HUES6 (cell line): Measurements from ENCODE around the gene UGT1A6.

ENCODE experiments used
- H3K27ac ChIP-seq: 2 replicates; pipeline ENCODE4 v1.7.0; 2013; ENCODE audit warnings: low read depth, mild to moderate bottlenecking, low read length, inconsistent platforms
- H3K27me3 ChIP-seq: 2 replicates; pipeline ENCODE4 v1.6.1; 2013; ENCODE audit warnings: low read length; ENCODE audit not compliant: control insufficient read depth, insufficient read depth
- H3K36me3 ChIP-seq: 2 replicates; pipeline ENCODE4 v1.6.1; 2013; ENCODE audit warnings: low read length; ENCODE audit not compliant: control insufficient read depth, insufficient read depth
- H3K4me1 ChIP-seq: 2 replicates; pipeline ENCODE4 v1.6.1; 2013; ENCODE audit warnings: low read length; ENCODE audit not compliant: control insufficient read depth, insufficient read depth
- H3K4me3 ChIP-seq: 2 replicates; pipeline ENCODE4 v1.5.1; 2013; ENCODE audit warnings: low read depth, low read length
- H3K9ac ChIP-seq: one replicate; pipeline ENCODE4 v1.6.1; 2013; ENCODE audit warnings: mild to moderate bottlenecking, low read length
- H3K9me3 ChIP-seq: 2 replicates; pipeline ENCODE4 v1.6.1; 2013; ENCODE audit warnings: low read depth, low read length; ENCODE audit not compliant: control insufficient read depth, insufficient read depth

The UGT1A6 gene

GRCh38 chr2:233772583-233772982, 79.9 kb downstream of the UGT1A6 start:
- no peaks in the 10 kb centered on the region for H3K36me3 ChIP-seq
- H3K27me3 ChIP-seq: no peaks in the 10 kb centered on the region
- H3K4me3 ChIP-seq: no peak overlapping the region
- H3K27ac ChIP-seq: no peak overlapping the region
- no peak overlapping the region for H3K9ac ChIP-seq
- peaks cover 14% of the 10 kb centered on the region for H3K9me3 ChIP-seq
- no peaks in the 10 kb centered on the region for H3K4me1 ChIP-seq

- Histone ChIP-seq H3K27me3 (no peaks in the 10 kb centered on the region), H3K4me1 (no peaks in the 10 kb centered on the region), H3K27ac (no peak overlapping the region), H3K4me3 (no peak overlapping the region), H3K36me3 (no peaks in the 10 kb centered on the region), H3K9ac (no peak overlapping the region), H3K9me3 (peaks cover 14% of the 10 kb centered on the region)
Observed at GRCh38 chr2:233773854-233774253, 81.2 kb downstream of the UGT1A6 start.

GRCh38 chr2:233775414-233775813, 82.7 kb downstream of the UGT1A6 start:
- Histone ChIP-seq H3K9ac (no peak overlapping the region), H3K4me3 (no peak overlapping the region), H3K27me3 (no peaks in the 10 kb centered on the region), H3K4me1 (no peaks in the 10 kb centered on the region), H3K36me3 (no peaks in the 10 kb centered on the region), H3K9me3 (peaks cover 14% of the 10 kb centered on the region), H3K27ac (no peak overlapping the region)

GRCh38 chr2:233778030-233778429, 85.3 kb downstream of the UGT1A6 start, which contains the start of gene MROH2A:
Gene MROH2A, plus strand, starts transcription at chr2:233778330. Its CDS starts 1,029 bp downstream, at chr2:233779359.
- no peaks in the 10 kb centered on the region for H3K36me3 ChIP-seq
- H3K9me3 ChIP-seq: peaks cover 14% of the 10 kb centered on the region
- no peaks in the 10 kb centered on the region for H3K4me1 ChIP-seq
- H3K27ac ChIP-seq: no peak within 1 kb of the TSS
- no peak within 1 kb of the TSS for H3K9ac ChIP-seq
- H3K27me3 ChIP-seq: no peaks in the 10 kb centered on the region
- no peak within 1 kb of the TSS for H3K4me3 ChIP-seq

- Histone ChIP-seq H3K36me3 (no peaks in the 10 kb centered on the region), H3K27ac (no peak overlapping the region), H3K27me3 (no peaks in the 10 kb centered on the region), H3K4me3 (no peak overlapping the region), H3K9me3 (peaks cover 14% of the 10 kb centered on the region), H3K9ac (no peak overlapping the region), H3K4me1 (no peaks in the 10 kb centered on the region)
Observed at GRCh38 chr2:233779722-233780121, 87.0 kb downstream of the UGT1A6 start.

- Histone ChIP-seq H3K27ac (no peak overlapping the region), H3K9ac (no peak overlapping the region), H3K36me3 (no peaks in the 10 kb centered on the region), H3K27me3 (no peaks in the 10 kb centered on the region), H3K4me1 (no peaks in the 10 kb centered on the region), H3K4me3 (no peak overlapping the region), H3K9me3 (peaks cover 8% of the 10 kb centered on the region)
Observed at GRCh38 chr2:233780771-233781170, 88.1 kb downstream of the UGT1A6 start.

- Histone ChIP-seq H3K27ac (no peak overlapping the region), H3K36me3 (no peaks in the 10 kb centered on the region), H3K4me3 (no peak overlapping the region), H3K9ac (no peak overlapping the region), H3K9me3 (no peaks in the 10 kb centered on the region), H3K27me3 (no peaks in the 10 kb centered on the region), H3K4me1 (no peaks in the 10 kb centered on the region)
Observed at GRCh38 chr2:233789554-233789953, 96.9 kb downstream of the UGT1A6 start.

- Histone ChIP-seq H3K27ac (no peak overlapping the region), H3K36me3 (no peaks in the 10 kb centered on the region), H3K4me1 (no peaks in the 10 kb centered on the region), H3K9me3 (no peaks in the 10 kb centered on the region), H3K9ac (no peak overlapping the region), H3K4me3 (no peak overlapping the region), H3K27me3 (no peaks in the 10 kb centered on the region)
Observed at GRCh38 chr2:233791151-233791882, 98.6 kb downstream of the UGT1A6 start.

- Histone ChIP-seq H3K27ac (no peak overlapping the region), H3K4me1 (no peaks in the 10 kb centered on the region), H3K9me3 (no peaks in the 10 kb centered on the region), H3K4me3 (no peak overlapping the region), H3K9ac (no peak overlapping the region), H3K36me3 (no peaks in the 10 kb centered on the region), H3K27me3 (no peaks in the 10 kb centered on the region)
Observed at GRCh38 chr2:233791883-233792329, 99.2 kb downstream of the UGT1A6 start.

GRCh38 chr2:233792720-233793119, 100.0 kb downstream of the UGT1A6 start:
- no peak overlapping the region for H3K9ac ChIP-seq
- H3K27me3 ChIP-seq: no peaks in the 10 kb centered on the region
- H3K4me3 ChIP-seq: no peak overlapping the region
- no peaks in the 10 kb centered on the region for H3K9me3 ChIP-seq
- H3K36me3 ChIP-seq: no peaks in the 10 kb centered on the region
- no peak overlapping the region for H3K27ac ChIP-seq
- no peaks in the 10 kb centered on the region for H3K4me1 ChIP-seq

- Histone ChIP-seq H3K4me1 (no peaks in the 10 kb centered on the region), H3K9ac (no peak overlapping the region), H3K36me3 (no peaks in the 10 kb centered on the region), H3K27me3 (no peaks in the 10 kb centered on the region), H3K4me3 (no peak overlapping the region), H3K9me3 (no peaks in the 10 kb centered on the region), H3K27ac (no peak overlapping the region)
Observed at GRCh38 chr2:233793465-233794127, 100.9 kb downstream of the UGT1A6 start.
